ENCODE data around the gene CADM2. TPM values are rescaled to one million over a fixed set of nuclear protein-coding genes. Genes with fewer than 3 reads are reported as not detected.

CADM2 gene
- total RNA-seq, 1 experiment from 2014 or later: 1.3 TPM

DNA sequence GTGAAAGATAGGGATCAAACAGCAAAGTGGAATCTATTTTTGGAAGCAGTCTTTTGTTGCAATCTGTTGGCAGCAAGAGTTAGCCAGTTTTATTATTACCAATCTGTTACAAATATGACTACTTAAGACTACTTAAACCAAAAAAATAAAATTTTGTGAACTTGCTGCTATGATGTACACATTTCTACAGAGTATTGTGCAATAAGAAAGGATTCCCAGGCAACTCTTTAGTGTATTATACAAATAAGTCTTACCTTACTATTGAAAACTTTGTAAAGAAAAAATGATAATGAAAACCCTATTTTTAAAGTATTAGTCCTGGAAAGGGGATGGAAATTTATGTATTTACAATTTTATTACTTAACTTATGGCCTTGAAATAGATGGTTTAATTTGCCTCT is 44.7 kb downstream of the CADM2 start:
- H3K27me3 Mint-ChIP-seq (ENCODE audit: unreplicated experiment): no peaks in the 10 kb centered on the region
- H3K4me3 Mint-ChIP-seq (ENCODE audit: low read depth, unreplicated experiment): no peak overlapping the region
- H3K27ac Mint-ChIP-seq (ENCODE audit: unreplicated experiment): no peak overlapping the region
- no peaks in the 10 kb centered on the region for H3K9me3 Mint-ChIP-seq (ENCODE audit: low read depth, unreplicated experiment)
- H3K36me3 Mint-ChIP-seq (ENCODE audit: insufficient read depth, unreplicated experiment): no peaks in the 10 kb centered on the region
- CTCF ChIA-PET: no interaction called here
- no TSS peak for BruUV-seq (replicated peaks)
- DNase-seq: no peak
- TF ChIP-seq, protein P1, sequence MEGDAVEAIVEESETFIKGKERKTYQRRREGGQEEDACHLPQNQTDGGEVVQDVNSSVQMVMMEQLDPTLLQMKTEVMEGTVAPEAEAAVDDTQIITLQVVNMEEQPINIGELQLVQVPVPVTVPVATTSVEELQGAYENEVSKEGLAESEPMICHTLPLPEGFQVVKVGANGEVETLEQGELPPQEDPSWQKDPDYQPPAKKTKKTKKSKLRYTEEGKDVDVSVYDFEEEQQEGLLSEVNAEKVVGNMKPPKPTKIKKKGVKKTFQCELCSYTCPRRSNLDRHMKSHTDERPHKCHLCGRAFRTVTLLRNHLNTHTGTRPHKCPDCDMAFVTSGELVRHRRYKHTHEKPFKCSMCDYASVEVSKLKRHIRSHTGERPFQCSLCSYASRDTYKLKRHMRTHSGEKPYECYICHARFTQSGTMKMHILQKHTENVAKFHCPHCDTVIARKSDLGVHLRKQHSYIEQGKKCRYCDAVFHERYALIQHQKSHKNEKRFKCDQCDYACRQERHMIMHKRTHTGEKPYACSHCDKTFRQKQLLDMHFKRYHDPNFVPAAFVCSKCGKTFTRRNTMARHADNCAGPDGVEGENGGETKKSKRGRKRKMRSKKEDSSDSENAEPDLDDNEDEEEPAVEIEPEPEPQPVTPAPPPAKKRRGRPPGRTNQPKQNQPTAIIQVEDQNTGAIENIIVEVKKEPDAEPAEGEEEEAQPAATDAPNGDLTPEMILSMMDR (IDR thresholded peaks at IDR 0.05; ENCODE audit: unreplicated experiment): no peak
- intact Hi-C loops (cut with micrococcal nuclease; ENCODE audit: unreplicated experiment): no loop called here
- peaks cover 12% of the 10 kb centered on the region for H3K4me1 Mint-ChIP-seq (ENCODE audit: low read depth, unreplicated experiment)

DNA sequence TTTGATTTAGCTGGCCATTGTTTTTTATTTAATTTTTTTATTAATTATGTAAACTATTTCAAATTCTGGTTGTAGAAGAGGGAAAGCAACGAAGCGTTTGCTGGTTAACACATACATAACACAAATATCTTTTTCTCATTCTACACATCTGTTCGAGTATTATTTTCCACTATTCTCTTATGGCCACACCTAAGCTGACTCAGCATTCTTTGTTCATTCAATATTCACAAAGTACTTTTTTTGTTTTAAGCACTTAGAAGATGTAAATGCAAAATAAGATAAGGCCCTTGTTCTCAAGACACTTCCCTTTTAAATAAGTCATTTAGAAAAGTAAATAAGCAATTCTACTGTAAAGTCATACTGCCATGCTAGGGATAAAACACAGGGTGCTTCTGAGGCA is 45.4 kb downstream of the CADM2 start:
- DNase-seq: no peak
- Mint-ChIP-seq H3K36me3 (ENCODE audit: insufficient read depth, unreplicated experiment) (no peaks in the 10 kb centered on the region), H3K27ac (ENCODE audit: unreplicated experiment) (no peak overlapping the region), H3K9me3 (ENCODE audit: low read depth, unreplicated experiment) (no peaks in the 10 kb centered on the region), H3K27me3 (ENCODE audit: unreplicated experiment) (no peaks in the 10 kb centered on the region), H3K4me1 (ENCODE audit: low read depth, unreplicated experiment) (peaks cover 13% of the 10 kb centered on the region), H3K4me3 (ENCODE audit: low read depth, unreplicated experiment) (no peak overlapping the region)
- CTCF ChIA-PET: no interaction called here
- BruUV-seq (replicated peaks): no TSS peak
- TF ChIP-seq, protein P1 (IDR thresholded peaks at IDR 0.05; ENCODE audit: unreplicated experiment): no peak
- intact Hi-C loops (cut with micrococcal nuclease; ENCODE audit: unreplicated experiment): no loop called here

DNA sequence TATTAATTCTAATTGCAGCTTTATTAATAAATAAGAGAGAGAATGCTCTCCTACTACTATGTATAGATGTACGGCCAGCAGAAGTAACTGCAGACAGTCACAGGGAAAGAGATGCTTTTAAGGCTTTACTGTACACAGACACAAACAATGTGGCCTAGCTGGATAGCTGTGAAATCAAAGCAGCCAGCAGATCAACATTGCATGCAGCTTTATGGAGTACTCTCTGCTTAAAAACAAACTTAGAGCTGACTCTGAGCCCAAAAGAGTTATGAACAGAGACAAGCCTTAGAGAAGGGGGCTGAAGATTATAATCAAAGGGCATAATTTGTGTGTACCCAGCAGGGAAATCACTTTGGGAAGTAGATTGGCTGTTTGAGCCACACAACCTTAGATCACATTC is 47.2 kb downstream of the CADM2 start:
- Mint-ChIP-seq H3K4me1 (ENCODE audit: low read depth, unreplicated experiment) (peaks cover 13% of the 10 kb centered on the region), H3K4me3 (ENCODE audit: low read depth, unreplicated experiment) (no peak overlapping the region), H3K36me3 (ENCODE audit: insufficient read depth, unreplicated experiment) (no peaks in the 10 kb centered on the region), H3K27ac (ENCODE audit: unreplicated experiment) (no peak overlapping the region), H3K27me3 (ENCODE audit: unreplicated experiment) (no peaks in the 10 kb centered on the region), H3K9me3 (ENCODE audit: low read depth, unreplicated experiment) (no peaks in the 10 kb centered on the region)
- TF ChIP-seq, protein P1 (IDR thresholded peaks at IDR 0.05; ENCODE audit: unreplicated experiment): no peak
- no TSS peak for BruUV-seq (replicated peaks)
- CTCF ChIA-PET: no interaction called here
- no peak for DNase-seq
- intact Hi-C loops (cut with micrococcal nuclease; ENCODE audit: unreplicated experiment): no loop called here

DNA sequence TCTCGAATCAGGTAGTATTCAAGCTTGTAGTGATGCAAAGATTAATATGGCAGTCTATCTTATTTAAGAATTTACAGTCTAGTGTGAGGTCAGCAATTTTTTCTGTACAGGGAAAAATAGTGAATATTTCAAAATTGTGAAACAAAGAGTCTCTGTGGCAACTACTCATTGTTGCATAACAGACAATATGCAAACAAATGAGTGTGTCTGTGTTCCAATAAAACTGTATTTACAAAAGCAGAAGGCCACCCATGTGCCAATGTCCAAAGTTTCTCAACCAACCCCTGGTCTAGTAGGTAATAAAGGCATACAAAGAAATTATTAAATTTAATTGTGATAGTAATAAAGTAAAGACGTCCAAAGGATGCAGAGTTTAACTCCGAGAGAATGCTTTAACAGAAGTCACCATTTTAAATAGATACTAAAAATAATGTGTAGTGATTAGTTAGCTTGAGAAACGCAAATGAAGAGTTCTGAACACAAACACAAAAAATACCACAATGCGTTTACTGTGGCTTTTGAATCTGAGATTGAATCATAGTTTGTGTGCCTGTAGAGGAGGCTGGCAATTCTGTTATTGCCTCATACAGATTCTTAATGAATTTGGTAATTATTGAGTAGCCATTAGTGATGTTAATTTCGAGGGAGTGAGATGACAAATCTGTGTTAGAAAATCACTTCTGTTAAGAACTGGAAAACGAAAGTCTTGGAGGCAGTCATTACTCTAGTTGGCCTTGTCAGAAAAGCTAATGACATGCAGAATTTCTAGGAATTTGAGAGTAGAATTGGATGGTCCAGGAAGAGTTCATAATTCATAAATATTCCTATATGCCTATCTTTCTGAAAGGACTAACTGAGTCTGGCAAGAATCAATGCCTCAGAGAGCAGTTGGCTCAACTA is 48.7 kb downstream of the CADM2 start:
- CTCF ChIA-PET: no interaction called here
- Mint-ChIP-seq H3K27ac (ENCODE audit: unreplicated experiment) (peak overlapping the region; percentile 43), H3K27me3 (ENCODE audit: unreplicated experiment) (no peaks in the 10 kb centered on the region), H3K4me1 (ENCODE audit: low read depth, unreplicated experiment) (peaks cover 13% of the 10 kb centered on the region), H3K4me3 (ENCODE audit: low read depth, unreplicated experiment) (no peak overlapping the region), H3K36me3 (ENCODE audit: insufficient read depth, unreplicated experiment) (no peaks in the 10 kb centered on the region), H3K9me3 (ENCODE audit: low read depth, unreplicated experiment) (no peaks in the 10 kb centered on the region)
- BruUV-seq (replicated peaks): no TSS peak
- intact Hi-C loops (cut with micrococcal nuclease; ENCODE audit: unreplicated experiment): no loop called here
- TF ChIP-seq, protein P1 (IDR thresholded peaks at IDR 0.05; ENCODE audit: unreplicated experiment): no peak
- DNase-seq: peak; percentile 9

Data from Calu3 (cell line).